K562 (cell line): ENCODE data around the gene ZNF467. TPM values are rescaled to one million over a fixed set of nuclear protein-coding genes. Genes with fewer than 3 reads are reported as not detected.

Experiments
- BACH1 ChIP-seq: fragments of 200-800 bp; sonication (Bioruptor generic); IDR thresholded peaks from 2 replicates; pipeline ENCODE4 v1.6.1; 2016; ENCODE audit warnings: missing genetic modification characterization, missing compliant biosample characterization
- CREB1 ChIP-seq, 2 experiments: sonication (generic) in 1 of 2; formaldehyde crosslinking in 1 of 2; IDR thresholded peaks; 2 replicates each; pipeline versions ENCODE4 v1.6.1 to v1.8.0; 2012 to 2022; ENCODE audit warnings: inconsistent platforms in 1 of 2, mild to moderate bottlenecking in 1 of 2, missing genetic modification reagents in 1 of 2, moderate library complexity in 1 of 2
- EP300 ChIP-seq: IDR thresholded peaks from 2 replicates; pipeline ENCODE4 v1.6.1; 2012; ENCODE audit warnings: low read length, improper control_type of control experiment
- FOXP1 ChIP-seq: sonication (generic); formaldehyde crosslinking; IDR thresholded peaks from 2 replicates; pipeline ENCODE4 v1.8.0; 2022; ENCODE audit warnings: mild to moderate bottlenecking, missing genetic modification reagents
- HDAC6 ChIP-seq: IDR thresholded peaks from 2 replicates; pipeline ENCODE4 v1.6.1; 2012; ENCODE audit warnings: low read depth, mild to moderate bottlenecking, control low read depth, inconsistent platforms, low read length, moderate library complexity
- HDGF ChIP-seq: fragments of 450-650 bp; IDR thresholded peaks from 2 replicates; pipeline ENCODE4 v1.6.1; 2016
- HNRNPL ChIP-seq: fragments of 200-400 bp; formaldehyde crosslinking; IDR thresholded peaks from 2 replicates; pipeline ENCODE4 v1.6.1; 2017; ENCODE audit warnings: low read depth, mild to moderate bottlenecking, low read length
- MBD2 ChIP-seq: sonication (generic); IDR thresholded peaks from 2 replicates; pipeline ENCODE4 v1.6.1; 2016; ENCODE audit warnings: low read depth, borderline replicate concordance
- MTA2 ChIP-seq: fragments of 450-650 bp; IDR thresholded peaks from 2 replicates; pipeline ENCODE4 v1.6.1; 2016; ENCODE audit warnings: low read depth
- PHF21A ChIP-seq: fragments of 450-650 bp; IDR thresholded peaks from 2 replicates; pipeline ENCODE4 v1.6.1; 2017; ENCODE audit warnings: low read depth, borderline replicate concordance
- POLR2AphosphoS5 ChIP-seq: IDR thresholded peaks from 2 replicates; pipeline ENCODE4 v1.6.1; 2011; ENCODE audit warnings: mild to moderate bottlenecking, low read depth, low read length, moderate library complexity; ENCODE audit not compliant: control insufficient read depth, insufficient read depth
- SMARCC2 ChIP-seq: fragments of 450-650 bp; IDR thresholded peaks from 2 replicates; pipeline ENCODE4 v1.6.1; 2017; ENCODE audit warnings: antibody characterized with exemption, moderate library complexity, mild to moderate bottlenecking, low read depth
- ZKSCAN8 ChIP-seq: fragments of 200-800 bp; sonication (Bioruptor generic); IDR thresholded peaks from 2 replicates; pipeline ENCODE4 v1.6.1; 2016; ENCODE audit warnings: missing genetic modification characterization, missing compliant biosample characterization
- ZNF431 ChIP-seq: sonication (generic); formaldehyde crosslinking; IDR thresholded peaks from 2 replicates; pipeline ENCODE4 v1.8.0; 2022; ENCODE audit warnings: mild to moderate bottlenecking, missing genetic modification reagents
- polyA plus RNA-seq, 8 experiments: library from polyadenylated mRNA; depleted of rRNA in 4 of 8; stranded (reverse) in 5 of 8; unstranded in 3 of 8; fragments of >200 nt; fragmentation: Nextera tagmentation in 2 of 8; fragmentation: Illumina TruSeq in 1 of 8; extraction: Ambion mirVana in 2 of 8; extraction: Trizol in 1 of 8; gene quantifications; 2 replicates each; pipeline versions ENCODE4 v1.2.1 to v1.2.3, GENCODE V29; 2011 to 2014; ENCODE audit warnings: inconsistent platforms in 1 of 8, missing spikeins in 1 of 8
- total RNA-seq, 7 experiments: library from RNA; depleted of rRNA in 6 of 7; stranded (reverse); fragments of >200 nt in 6 of 7; fragmentation: Illumina TruSeq in 2 of 7; extraction: Trizol in 2 of 7; gene quantifications; 2 replicates each; pipeline versions ENCODE4 v1.2.1 to v1.2.3, GENCODE V29; 2011 to 2021; ENCODE audit warnings: low replicate concordance in 1 of 7
- TF ChIP-seq, protein P1 (sequence below), 2 experiments: fragments of 450-650 bp in 1 of 2; IDR thresholded peaks; 2 replicates each; pipeline ENCODE4 v1.6.1; 2011 to 2017; ENCODE audit warnings: low read depth in 2 of 2, antibody characterized with exemption in 1 of 2, borderline replicate concordance in 1 of 2, low read length in 1 of 2, mild to moderate bottlenecking in 1 of 2, mixed read lengths in 1 of 2; ENCODE audit not compliant: control insufficient read depth in 1 of 2
- TF ChIP-seq, protein P2 (sequence below), 2 experiments: fragments of 150-350 bp in 1 of 2; IDR thresholded peaks; 2 replicates each; pipeline ENCODE4 v1.6.1; 2012 to 2016; ENCODE audit warnings: low read depth in 2 of 2, low read length in 2 of 2, mild to moderate bottlenecking in 1 of 2, moderate library complexity in 1 of 2

ZNF467 gene
- total and polyA plus RNA-seq, 9 of the 15 experiments (the other 6 are each of a cell fraction or from before 2014, with no cell fraction given), result 0.32 to 14.2 (median 1.7) TPM

DNA sequence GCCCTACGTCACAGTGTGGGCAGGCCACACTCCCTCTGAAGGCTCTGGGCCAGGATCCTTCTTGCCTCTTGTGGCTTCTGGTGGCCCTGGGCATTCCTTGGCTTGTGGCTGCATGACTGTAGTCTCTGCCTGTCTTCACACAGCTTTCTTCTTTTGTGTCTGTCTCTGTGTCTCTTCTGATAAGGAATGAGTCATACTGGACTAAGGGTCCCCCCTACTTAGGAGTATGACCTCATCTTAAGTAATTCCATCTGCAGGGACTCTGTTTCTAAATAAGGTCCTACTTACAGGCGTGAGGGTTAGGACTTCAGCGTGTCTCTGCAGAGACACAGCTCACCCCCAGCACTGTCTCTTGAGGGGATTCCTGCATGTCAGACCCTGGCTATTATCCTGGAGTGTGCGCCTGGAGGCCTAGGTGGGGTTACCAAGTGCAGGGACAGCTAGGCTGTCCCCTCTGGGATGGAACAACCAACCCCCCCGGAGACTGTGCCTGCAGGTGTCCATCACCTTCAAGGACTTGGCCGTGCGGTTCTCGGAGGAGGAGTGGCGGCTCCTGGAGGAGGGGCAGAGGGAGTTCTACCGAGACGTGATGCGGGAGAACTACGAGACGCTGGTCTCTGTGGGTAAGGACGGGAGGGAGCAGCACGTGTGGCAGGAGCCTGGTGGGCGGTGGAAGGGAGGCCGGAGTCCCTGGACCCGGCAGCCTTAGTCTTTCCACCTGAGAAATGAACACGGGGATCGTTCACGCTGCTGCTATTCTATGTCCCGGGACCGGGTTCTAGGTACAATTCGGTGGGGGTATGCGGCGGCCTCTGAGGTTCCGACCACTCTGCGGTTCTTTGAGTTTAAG, 54.1 kb downstream of the ZNF467 start (continued):
- TF ChIP-seq, protein P1, sequence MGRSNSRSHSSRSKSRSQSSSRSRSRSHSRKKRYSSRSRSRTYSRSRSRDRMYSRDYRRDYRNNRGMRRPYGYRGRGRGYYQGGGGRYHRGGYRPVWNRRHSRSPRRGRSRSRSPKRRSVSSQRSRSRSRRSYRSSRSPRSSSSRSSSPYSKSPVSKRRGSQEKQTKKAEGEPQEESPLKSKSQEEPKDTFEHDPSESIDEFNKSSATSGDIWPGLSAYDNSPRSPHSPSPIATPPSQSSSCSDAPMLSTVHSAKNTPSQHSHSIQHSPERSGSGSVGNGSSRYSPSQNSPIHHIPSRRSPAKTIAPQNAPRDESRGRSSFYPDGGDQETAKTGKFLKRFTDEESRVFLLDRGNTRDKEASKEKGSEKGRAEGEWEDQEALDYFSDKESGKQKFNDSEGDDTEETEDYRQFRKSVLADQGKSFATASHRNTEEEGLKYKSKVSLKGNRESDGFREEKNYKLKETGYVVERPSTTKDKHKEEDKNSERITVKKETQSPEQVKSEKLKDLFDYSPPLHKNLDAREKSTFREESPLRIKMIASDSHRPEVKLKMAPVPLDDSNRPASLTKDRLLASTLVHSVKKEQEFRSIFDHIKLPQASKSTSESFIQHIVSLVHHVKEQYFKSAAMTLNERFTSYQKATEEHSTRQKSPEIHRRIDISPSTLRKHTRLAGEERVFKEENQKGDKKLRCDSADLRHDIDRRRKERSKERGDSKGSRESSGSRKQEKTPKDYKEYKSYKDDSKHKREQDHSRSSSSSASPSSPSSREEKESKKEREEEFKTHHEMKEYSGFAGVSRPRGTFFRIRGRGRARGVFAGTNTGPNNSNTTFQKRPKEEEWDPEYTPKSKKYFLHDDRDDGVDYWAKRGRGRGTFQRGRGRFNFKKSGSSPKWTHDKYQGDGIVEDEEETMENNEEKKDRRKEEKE (IDR thresholded peaks at IDR 0.05; ENCODE audit: borderline replicate concordance in 1 of 2, control insufficient read depth in 1 of 2, low read depth in 2 of 2, low read length in 1 of 2), result peak in 1 of 2 experiments; percentile 77; a peak in 1 of 4 replicates
- peak; percentile 75 for TF ChIP-seq CREB1 (IDR thresholded peaks at IDR 0.05)
- TF ChIP-seq CREB1 (CRISPR knock-in tag; IDR thresholded peaks at IDR 0.05), result peak; percentile 89
- peak; percentile 77 for TF ChIP-seq ZKSCAN8 (CRISPR knock-in tag)
- peak; percentile 52; the same call in 1 of the 2 replicates for TF ChIP-seq ZNF431 (CRISPR knock-in tag)
- TF ChIP-seq, protein P2, sequence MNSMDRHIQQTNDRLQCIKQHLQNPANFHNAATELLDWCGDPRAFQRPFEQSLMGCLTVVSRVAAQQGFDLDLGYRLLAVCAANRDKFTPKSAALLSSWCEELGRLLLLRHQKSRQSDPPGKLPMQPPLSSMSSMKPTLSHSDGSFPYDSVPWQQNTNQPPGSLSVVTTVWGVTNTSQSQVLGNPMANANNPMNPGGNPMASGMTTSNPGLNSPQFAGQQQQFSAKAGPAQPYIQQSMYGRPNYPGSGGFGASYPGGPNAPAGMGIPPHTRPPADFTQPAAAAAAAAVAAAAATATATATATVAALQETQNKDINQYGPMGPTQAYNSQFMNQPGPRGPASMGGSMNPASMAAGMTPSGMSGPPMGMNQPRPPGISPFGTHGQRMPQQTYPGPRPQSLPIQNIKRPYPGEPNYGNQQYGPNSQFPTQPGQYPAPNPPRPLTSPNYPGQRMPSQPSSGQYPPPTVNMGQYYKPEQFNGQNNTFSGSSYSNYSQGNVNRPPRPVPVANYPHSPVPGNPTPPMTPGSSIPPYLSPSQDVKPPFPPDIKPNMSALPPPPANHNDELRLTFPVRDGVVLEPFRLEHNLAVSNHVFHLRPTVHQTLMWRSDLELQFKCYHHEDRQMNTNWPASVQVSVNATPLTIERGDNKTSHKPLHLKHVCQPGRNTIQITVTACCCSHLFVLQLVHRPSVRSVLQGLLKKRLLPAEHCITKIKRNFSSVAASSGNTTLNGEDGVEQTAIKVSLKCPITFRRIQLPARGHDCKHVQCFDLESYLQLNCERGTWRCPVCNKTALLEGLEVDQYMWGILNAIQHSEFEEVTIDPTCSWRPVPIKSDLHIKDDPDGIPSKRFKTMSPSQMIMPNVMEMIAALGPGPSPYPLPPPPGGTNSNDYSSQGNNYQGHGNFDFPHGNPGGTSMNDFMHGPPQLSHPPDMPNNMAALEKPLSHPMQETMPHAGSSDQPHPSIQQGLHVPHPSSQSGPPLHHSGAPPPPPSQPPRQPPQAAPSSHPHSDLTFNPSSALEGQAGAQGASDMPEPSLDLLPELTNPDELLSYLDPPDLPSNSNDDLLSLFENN (IDR thresholded peaks at IDR 0.05; ENCODE audit: low read depth in 2 of 2, low read length in 2 of 2), result peak in 1 of 2 experiments; percentile 63; a peak in 1 of 4 replicates
- peak; percentile 91 for TF ChIP-seq POLR2AphosphoS5
- peak; percentile 99 for TF ChIP-seq SMARCC2
- 0 out of 2 replicates have a peak, but pooled peaks have one; percentile 32 for TF ChIP-seq HNRNPL
- no peak for TF ChIP-seq HDAC6
- peak; percentile 22; the same call in 1 of the 2 replicates for TF ChIP-seq HDGF
- peak; percentile 83 for TF ChIP-seq MTA2
- peak; percentile 51; the same call in 1 of the 2 replicates for TF ChIP-seq PHF21A
- TF ChIP-seq FOXP1 (CRISPR knock-in tag), result peak; percentile 91; the same call in 1 of the 2 replicates
- peak; percentile 85 for TF ChIP-seq MBD2
- TF ChIP-seq BACH1 (tag), result no peak
- TF ChIP-seq EP300, result peak; percentile 94
